GM19351 (cell line): ENCODE measurements around the gene INPP5J.
"Not testable (repeated sequence)": the region's sequence is repeated elsewhere in the genome, so short reads cannot be mapped to it uniquely, and the experiment has no call there.

Source experiments
- ATAC-seq: cut with Tn5 transposase; IDR thresholded peaks from one replicate; pipeline ENCODE4 v1.9.1; 2021; ENCODE audit warnings: mild to moderate bottlenecking, moderate library complexity; ENCODE audit not compliant: unreplicated experiment

INPP5J gene

DNA sequence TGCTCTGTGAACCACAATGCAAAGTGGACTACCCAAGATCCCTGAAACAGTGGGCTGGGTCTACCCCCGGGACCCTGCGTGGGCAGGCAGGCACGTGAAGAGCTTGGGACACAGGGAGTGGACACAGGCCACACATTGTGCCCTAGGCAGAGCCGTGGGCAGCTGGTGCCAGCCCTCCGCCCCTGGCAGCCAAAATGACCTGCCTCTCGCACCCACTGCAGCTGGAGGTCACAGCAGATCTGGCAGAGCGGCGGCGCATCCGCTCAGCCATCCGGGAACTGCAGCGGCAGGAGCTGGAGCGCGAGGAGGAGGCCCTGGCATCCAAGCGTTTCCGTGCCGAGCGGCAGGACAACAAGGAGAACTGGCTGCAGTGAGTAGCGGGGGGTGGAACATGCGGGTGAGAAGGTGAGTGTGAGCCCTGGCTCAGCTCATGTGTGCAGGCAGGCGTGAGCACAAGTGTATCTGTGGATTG is 35.0 kb upstream of the INPP5J start:
- no peak for ATAC-seq

GRCh38 chr22:31088233-31088986 is 34.4 kb upstream of the INPP5J start:
- no peak for ATAC-seq

DNA sequence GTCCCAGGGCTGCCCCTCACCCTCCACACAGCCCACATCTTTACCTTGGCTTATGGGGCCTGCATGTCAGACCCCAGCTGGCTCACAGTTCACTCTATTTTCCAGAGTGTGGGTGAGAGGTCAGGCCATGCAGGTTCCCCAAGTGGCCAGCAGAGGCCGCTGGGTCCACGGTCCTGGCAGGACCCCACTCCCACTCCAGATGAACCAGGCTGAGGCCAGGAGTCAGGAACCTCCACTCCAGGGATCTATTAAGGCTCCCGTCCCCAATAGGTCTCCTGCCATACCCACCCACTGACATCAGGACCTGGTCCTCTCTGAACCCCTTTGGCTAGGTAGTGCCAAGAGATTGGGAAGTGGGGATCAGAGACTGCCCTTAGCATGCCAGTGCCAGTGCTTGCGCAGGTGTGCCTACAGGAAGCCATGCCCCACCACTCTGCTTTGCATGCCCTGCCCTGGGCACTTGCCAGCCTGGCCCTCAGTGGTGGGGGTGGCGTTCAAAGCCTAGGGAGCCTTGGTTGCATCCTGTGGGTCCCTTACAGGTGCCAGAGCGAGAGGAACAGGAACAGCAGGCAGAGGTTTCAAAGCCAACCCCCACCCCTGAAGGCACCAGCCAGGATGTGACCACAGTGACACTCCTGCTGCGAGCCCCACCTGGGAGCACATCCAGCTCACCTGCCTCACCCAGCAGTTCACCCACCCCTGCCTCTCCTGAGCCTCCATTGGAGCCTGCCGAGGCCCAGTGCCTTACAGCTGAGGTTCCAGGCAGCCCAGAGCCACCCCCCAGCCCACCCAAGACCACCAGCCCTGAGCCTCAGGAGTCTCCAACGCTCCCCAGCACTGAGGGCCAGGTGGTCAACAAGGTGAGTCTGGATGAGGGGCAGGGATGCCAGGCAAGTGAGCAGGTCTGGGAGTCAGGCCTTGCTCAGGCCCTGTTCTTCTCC is 33.3 kb upstream of the INPP5J start:
- no peak for ATAC-seq

- ATAC-seq: no peak
Measured at GRCh38 chr22:31090217-31091085, 32.3 kb upstream of the INPP5J start.

GRCh38 chr22:31091106-31091975 is 31.4 kb upstream of the INPP5J start:
- no peak for ATAC-seq

DNA sequence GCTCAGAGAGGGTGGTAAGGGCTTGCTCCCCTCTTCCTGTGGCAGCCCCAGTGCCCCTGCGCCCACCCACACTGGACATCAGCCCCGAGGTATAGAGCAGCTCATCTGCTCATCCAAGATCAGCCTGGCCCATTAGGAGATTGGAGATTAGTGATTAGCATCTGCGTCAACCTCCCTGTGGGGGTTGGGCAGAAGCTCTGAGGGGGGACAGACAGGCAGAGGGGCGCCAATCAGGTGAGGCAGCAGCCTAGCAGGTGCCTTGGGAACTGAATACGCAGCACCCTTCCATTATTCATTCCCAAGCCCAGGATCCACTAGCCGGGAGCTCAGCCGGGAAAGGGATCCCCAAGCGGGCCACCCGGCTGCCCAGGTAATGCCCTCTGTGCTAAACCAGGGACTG is 30.6 kb upstream of the INPP5J start:
- ATAC-seq: no peak

DNA sequence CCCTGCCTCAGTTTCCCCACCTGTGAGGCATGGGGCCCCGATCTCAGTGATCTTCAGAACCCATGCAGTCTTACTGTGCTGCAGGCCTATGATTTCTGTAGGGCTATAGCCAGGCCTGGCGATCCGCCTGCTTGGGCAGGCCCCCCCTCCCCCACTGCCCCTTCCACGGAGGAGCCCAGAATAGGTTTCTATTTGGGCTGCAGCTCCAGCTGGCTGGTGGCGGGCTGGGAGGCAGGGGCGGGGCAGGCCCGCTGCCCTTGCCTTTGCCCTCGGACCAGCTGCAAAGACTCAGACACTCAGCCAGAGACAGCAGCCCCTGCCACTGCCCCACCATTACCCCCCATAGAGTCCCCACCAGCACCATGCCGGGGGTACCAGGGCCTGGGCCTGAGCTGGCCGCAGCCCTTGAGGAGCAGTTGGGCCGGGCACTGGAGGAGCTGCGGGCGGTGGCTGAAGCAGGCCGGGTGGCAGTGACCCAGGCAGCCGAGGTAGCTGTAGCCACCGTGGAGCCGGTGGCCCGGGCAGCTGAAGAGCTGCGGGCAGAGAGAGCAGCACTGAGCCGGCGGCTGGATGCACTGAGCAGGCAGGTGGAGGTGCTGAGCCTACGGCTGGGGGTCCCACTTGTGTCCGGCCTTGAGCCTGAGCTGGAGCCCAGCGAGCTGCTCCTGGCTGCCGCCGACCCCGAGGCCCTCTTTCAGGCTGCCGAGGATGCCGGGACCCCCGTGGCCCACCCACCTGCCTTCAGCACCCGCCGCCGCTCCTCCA is 29.5 kb upstream of the INPP5J start:
- ATAC-seq: no peak

DNA sequence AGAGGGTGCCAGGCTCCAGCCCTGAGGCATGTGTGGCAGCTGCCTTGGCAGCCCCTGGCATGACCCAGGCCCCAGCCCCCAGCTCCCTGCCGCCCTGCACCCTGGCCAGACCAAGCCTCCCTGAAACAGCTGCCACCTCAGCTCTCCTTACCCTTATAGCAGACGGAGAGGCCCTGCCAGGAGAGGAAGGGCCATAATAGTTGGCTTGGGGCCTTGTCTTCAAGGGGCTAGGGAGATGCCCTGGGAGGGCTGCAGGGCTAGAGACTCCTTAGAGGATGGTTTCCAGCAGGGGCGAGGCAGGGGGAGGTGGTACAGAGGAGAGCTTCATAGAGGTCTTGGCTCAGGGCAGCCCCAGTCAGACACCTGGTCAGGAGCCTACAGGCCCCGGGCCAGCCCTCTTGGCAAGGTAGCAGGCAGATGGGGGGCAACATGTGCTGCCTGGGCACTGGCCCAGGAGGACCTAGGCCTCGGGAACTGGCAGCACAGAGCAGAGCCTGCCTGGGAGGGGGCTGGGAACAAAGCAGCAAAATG is 28.7 kb upstream of the INPP5J start:
- no peak for ATAC-seq

DNA sequence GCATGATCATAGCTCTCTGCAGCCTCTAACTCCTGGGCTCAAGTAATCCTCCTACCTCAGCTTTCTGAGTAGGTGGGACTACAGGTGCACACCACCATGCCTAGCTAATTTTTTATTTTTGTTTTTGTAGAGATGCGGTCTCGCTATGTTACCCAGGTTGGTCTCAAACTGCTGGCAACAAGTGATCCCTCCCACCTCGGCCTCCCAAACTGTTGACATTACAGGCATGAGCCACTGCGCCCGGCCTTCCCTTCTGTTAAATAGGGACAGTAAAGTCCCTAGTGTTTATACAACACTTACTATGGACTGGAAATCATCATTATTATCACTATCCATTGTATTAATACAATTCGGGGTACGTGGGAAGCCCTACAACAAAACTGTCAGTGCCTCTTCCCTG is 28.0 kb upstream of the INPP5J start:
- no peak for ATAC-seq

- ATAC-seq: no peak
Measured at GRCh38 chr22:31095637-31096249, 27.0 kb upstream of the INPP5J start.

DNA sequence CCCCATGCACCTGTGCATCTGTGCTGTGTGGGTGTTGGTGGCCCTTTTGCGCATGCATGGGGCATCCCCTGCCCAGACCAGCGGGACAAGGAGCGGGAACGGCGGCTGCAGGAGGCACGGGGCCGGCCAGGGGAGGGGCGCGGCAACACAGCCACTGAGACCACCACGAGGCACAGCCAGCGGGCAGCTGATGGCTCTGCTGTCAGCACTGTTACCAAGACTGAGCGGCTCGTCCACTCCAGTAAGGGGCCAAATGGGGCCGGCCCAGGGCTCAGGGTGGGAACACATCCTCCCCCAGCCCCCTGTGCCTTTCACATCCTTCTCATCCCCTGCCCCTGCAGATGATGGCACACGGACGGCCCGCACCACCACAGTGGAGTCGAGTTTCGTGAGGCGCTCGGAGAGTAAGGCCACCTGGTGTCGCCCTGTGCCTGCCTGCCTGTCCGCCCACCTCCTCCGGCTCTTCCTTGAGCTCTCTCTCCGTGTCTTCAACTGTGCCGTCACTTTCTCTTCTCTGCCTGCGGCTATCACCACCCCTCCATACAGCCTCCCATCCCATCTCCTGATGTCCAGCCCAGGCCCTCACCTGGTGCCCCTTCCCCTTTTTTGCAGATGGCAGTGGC is 26.0 kb upstream of the INPP5J start:
- ATAC-seq: no peak

DNA sequence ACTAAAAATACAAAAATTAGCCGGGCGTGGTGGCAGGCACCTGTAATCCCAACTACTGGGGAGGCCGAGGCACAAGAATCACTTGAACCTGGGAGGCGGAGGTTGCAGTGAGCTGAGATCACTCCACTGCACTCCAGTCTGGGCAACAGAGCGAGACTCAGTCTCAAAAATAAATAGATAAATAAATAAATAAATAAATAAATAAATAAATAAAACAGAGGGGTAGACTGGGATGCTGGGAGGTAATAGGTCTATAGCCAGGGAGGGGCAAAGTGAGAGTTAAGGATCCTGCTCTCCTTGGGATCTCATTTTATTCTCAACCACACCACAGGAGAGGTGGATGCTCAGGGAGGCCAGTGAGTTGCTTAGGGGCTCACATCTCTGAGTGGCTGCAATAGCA is 25.2 kb upstream of the INPP5J start:
- ATAC-seq: not testable (repeated sequence)

DNA sequence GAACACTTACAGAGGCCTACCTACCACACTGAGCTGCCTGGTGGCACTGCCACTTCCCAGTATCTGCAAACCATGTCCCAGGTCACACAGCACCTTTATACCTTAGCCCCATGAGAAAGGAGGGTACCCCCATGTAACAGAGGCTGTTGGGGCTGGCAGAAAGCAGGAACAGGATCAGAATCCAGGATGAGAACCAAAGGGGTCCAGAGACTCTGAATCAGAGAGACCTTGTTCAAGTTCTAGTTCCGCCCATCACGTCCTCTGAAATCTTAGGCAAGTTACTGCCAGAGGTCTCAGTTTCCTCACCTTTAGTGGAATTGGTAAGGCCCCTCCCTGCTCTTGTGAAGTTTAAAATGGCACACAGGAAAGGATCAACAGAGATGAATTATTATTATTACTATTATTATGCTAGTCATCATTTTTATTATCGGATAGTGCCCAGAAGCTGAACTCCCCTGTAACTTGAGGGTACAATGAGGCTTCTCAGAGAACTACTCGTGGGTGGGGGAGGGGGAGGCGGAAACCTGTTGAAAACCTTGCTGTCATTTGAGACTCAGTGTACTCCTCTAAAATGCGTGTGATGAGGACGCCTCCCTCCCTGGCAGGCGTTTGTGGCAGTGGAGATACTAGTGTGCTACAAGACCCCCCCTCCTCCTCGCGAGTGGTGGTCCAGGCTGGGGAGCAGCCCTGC is 24.7 kb upstream of the INPP5J start:
- no peak for ATAC-seq

GRCh38 chr22:31098632-31099110 is 24.1 kb upstream of the INPP5J start:
- no peak for ATAC-seq

- ATAC-seq: no peak
Measured at GRCh38 chr22:31099386-31099785, 23.4 kb upstream of the INPP5J start.

- no peak for ATAC-seq
Measured at GRCh38 chr22:31099841-31100761, 22.7 kb upstream of the INPP5J start.
